ENCODE measurements around the gene HACE1. TPM values are rescaled to one million over a fixed set of nuclear protein-coding genes. Genes with fewer than 3 reads are reported as not detected.

The HACE1 gene
- total RNA-seq, 1 experiment from 2014 or later = 4.3 TPM

- Histone ChIP-seq H3K27me3 (ENCODE audit: low read length) (no peaks in the 10 kb centered on the region), H3K79me2 (ENCODE audit: low read length) (no peaks in the 10 kb centered on the region), H2AFZ (ENCODE audit: low read length) (no peak overlapping the region), H4K20me1 (ENCODE audit: low read length) (no peaks in the 10 kb centered on the region), H3K36me3 (ENCODE audit: low read depth, low read length) (no peaks in the 10 kb centered on the region), H3K4me3 (ENCODE audit: low read length) (no peak overlapping the region), H3K27ac (ENCODE audit: low read length) (peak overlapping the region; percentile 74), H3K9ac (ENCODE audit: low read length) (0 out of 2 replicates have a peak overlapping the region, but pooled peaks have one; percentile 10), H3K4me1 (ENCODE audit: insufficient read depth, low read length) (peaks cover 32% of the 10 kb centered on the region), H3K4me2 (ENCODE audit: low read length) (peak overlapping the region; percentile 66), H3F3A (ENCODE audit: low read length, unreplicated experiment) (no peaks in the 10 kb centered on the region), H3K9me2 (replicated peaks; ENCODE audit: low read length) (no peaks in the 10 kb centered on the region), H3K9me3 (ENCODE audit: low read length) (no peaks in the 10 kb centered on the region)
- TF ChIP-seq EZH2 (IDR thresholded peaks at IDR 0.05; ENCODE audit: low read length, unreplicated experiment) = no peak
- no TSS peak for BruUV-seq (replicated peaks)
- ChIA-PET CTCF (no interaction called here), POLR2A (ENCODE audit: unreplicated experiment) (interaction anchor here (0.5 to 0.7 kb wide), 2 partner anchors 24 to 63 kb away, joined by 3 to 4 read pairs; no protein-coding TSS in a partner anchor)
- DNase-seq = peak; percentile 65
- peak; percentile 73 for ATAC-seq
- intact Hi-C loops (cut with micrococcal nuclease) = no loop called here
Measured at GRCh38 chr6:104718672-104719071, 141.0 kb downstream of the HACE1 start.

- H2AFZ ChIP-seq (ENCODE audit: low read length) = no peak overlapping the region
- no peaks in the 10 kb centered on the region for H3K27me3 ChIP-seq (ENCODE audit: low read length)
- no peak overlapping the region for H3K4me2 ChIP-seq (ENCODE audit: low read length)
- H3K27ac ChIP-seq (ENCODE audit: low read length) = peak overlapping the region; percentile 9; the same call in 1 of the 2 replicates
- POLR2A ChIA-PET (ENCODE audit: unreplicated experiment) = no interaction called here
- peak; percentile 40; the same call in 1 of the 2 replicates for ATAC-seq
- no peaks in the 10 kb centered on the region for H3K36me3 ChIP-seq (ENCODE audit: low read depth, low read length)
- H3K9me3 ChIP-seq (ENCODE audit: low read length) = no peaks in the 10 kb centered on the region
- BruUV-seq (replicated peaks) = no TSS peak
- no peaks in the 10 kb centered on the region for H4K20me1 ChIP-seq (ENCODE audit: low read length)
- H3K9ac ChIP-seq (ENCODE audit: low read length) = no peak overlapping the region
- no peaks in the 10 kb centered on the region for H3F3A ChIP-seq (ENCODE audit: low read length, unreplicated experiment)
- H3K9me2 ChIP-seq (replicated peaks; ENCODE audit: low read length) = no peaks in the 10 kb centered on the region
- intact Hi-C loops (cut with micrococcal nuclease) = no loop called here
- H3K79me2 ChIP-seq (ENCODE audit: low read length) = no peaks in the 10 kb centered on the region
- no peak overlapping the region for H3K4me3 ChIP-seq (ENCODE audit: low read length)
- peaks cover 29% of the 10 kb centered on the region for H3K4me1 ChIP-seq (ENCODE audit: insufficient read depth, low read length)
- DNase-seq = peak; percentile 38
- CTCF ChIA-PET = no interaction called here
- TF ChIP-seq EZH2 (IDR thresholded peaks at IDR 0.05; ENCODE audit: low read length, unreplicated experiment) = no peak
- TF ChIP-seq CTCF (conservative IDR thresholded peaks at IDR 0.05; ENCODE audit: low read depth, low read length) = no peak
- TF ChIP-seq EZH2phosphoT487 (IDR thresholded peaks at IDR 0.05; ENCODE audit: borderline replicate concordance, low read length) = no peak
Measured at GRCh38 chr6:104716858-104717257, 142.9 kb downstream of the HACE1 start.

GRCh38 chr6:104714796-104715195 lies 144.9 kb downstream of the HACE1 start:
- H3K27ac ChIP-seq (ENCODE audit: low read length) = no peak overlapping the region
- no peak overlapping the region for H2AFZ ChIP-seq (ENCODE audit: low read length)
- CTCF ChIA-PET = no interaction called here
- no peaks in the 10 kb centered on the region for H4K20me1 ChIP-seq (ENCODE audit: low read length)
- no peaks in the 10 kb centered on the region for H3K36me3 ChIP-seq (ENCODE audit: low read depth, low read length)
- no TSS peak for BruUV-seq (replicated peaks)
- H3K4me2 ChIP-seq (ENCODE audit: low read length) = no peak overlapping the region
- no peaks in the 10 kb centered on the region for H3K9me2 ChIP-seq (replicated peaks; ENCODE audit: low read length)
- H3K27me3 ChIP-seq (ENCODE audit: low read length) = no peaks in the 10 kb centered on the region
- intact Hi-C loops (cut with micrococcal nuclease) = no loop called here
- H3K9me3 ChIP-seq (ENCODE audit: low read length) = no peaks in the 10 kb centered on the region
- no peaks in the 10 kb centered on the region for H3K79me2 ChIP-seq (ENCODE audit: low read length)
- H3K9ac ChIP-seq (ENCODE audit: low read length) = no peak overlapping the region
- ATAC-seq = no peak
- POLR2A ChIA-PET (ENCODE audit: unreplicated experiment) = no interaction called here
- TF ChIP-seq EZH2phosphoT487 (IDR thresholded peaks at IDR 0.05; ENCODE audit: borderline replicate concordance, low read length) (no peak), CTCF (conservative IDR thresholded peaks at IDR 0.05; ENCODE audit: low read depth, low read length) (no peak), EZH2 (IDR thresholded peaks at IDR 0.05; ENCODE audit: low read length, unreplicated experiment) (no peak)
- H3F3A ChIP-seq (ENCODE audit: low read length, unreplicated experiment) = no peaks in the 10 kb centered on the region
- H3K4me3 ChIP-seq (ENCODE audit: low read length) = no peak overlapping the region
- peaks cover 49% of the 10 kb centered on the region for H3K4me1 ChIP-seq (ENCODE audit: insufficient read depth, low read length)
- no peak for DNase-seq

Data from PC-3 (cell line).